Fibroblast of lung (primary cell): ENCODE data around the gene TMCC2. TPM values are rescaled to one million over a fixed set of nuclear protein-coding genes. Genes with fewer than 3 reads are reported as not detected.
"Not testable (repeated sequence)": the region's sequence is repeated elsewhere in the genome, so short reads cannot be mapped to it uniquely, and the experiment has no call there.

Experiments
- DNase-seq, 2 donors: peaks; one replicate each; pipeline versions ENCODE4 v3.0.0 to v3.0.0-alpha.2; 2010; ENCODE audit warnings: low read depth in 2 of 2
- H2AFZ ChIP-seq: 2 replicates; pipeline ENCODE4 v1.5.1; 2012; ENCODE audit warnings: low read length, control low read depth, inconsistent platforms
- H3K27ac ChIP-seq: 2 replicates; pipeline ENCODE4 v1.5.1; 2011; ENCODE audit warnings: low read length, control low read depth; ENCODE audit not compliant: insufficient read depth
- H3K27me3 ChIP-seq: 2 replicates; pipeline ENCODE4 v1.5.1; 2011; ENCODE audit warnings: mild to moderate bottlenecking, low read length; ENCODE audit not compliant: control insufficient read depth, insufficient read depth
- H3K36me3 ChIP-seq: 2 replicates; pipeline ENCODE4 v1.5.1; 2011; ENCODE audit warnings: low read length; ENCODE audit not compliant: control insufficient read depth, insufficient read depth
- H3K4me1 ChIP-seq: 2 replicates; pipeline ENCODE4 v1.5.1; 2011; ENCODE audit warnings: low read length; ENCODE audit not compliant: control insufficient read depth, insufficient read depth; ENCODE audit errors: extremely low read depth
- H3K4me2 ChIP-seq: 2 replicates; pipeline ENCODE4 v1.5.1; 2011; ENCODE audit warnings: low read length, control low read depth; ENCODE audit not compliant: insufficient read depth; ENCODE audit errors: extremely low read depth
- H3K4me3 ChIP-seq, 4 experiments: fragments of 200-600 bp in 1 of 4; sonication (generic) in 1 of 4; replicated peaks in 1 of 4; 2 replicates each; pipeline ENCODE4 v1.5.1; 2011 to 2016; ENCODE audit warnings: low read length in 4 of 4, low read depth in 3 of 4, mild to moderate bottlenecking in 3 of 4, control low read depth in 2 of 4, inconsistent platforms in 1 of 4, mixed read lengths in 1 of 4; ENCODE audit not compliant: insufficient read depth in 1 of 4; ENCODE audit errors: control extremely low read depth in 1 of 4
- H3K79me2 ChIP-seq: 2 replicates; pipeline ENCODE4 v1.5.1; 2012; ENCODE audit warnings: mild to moderate bottlenecking, low read length, inconsistent platforms; ENCODE audit not compliant: control insufficient read depth, insufficient read depth
- H3K9ac ChIP-seq: 2 replicates; pipeline ENCODE4 v1.5.1; 2011; ENCODE audit warnings: mild to moderate bottlenecking, low read length, control low read depth; ENCODE audit not compliant: insufficient read depth
- H3K9me3 ChIP-seq: 2 replicates; pipeline ENCODE4 v1.5.1; 2012; ENCODE audit warnings: low read depth, low read length; ENCODE audit not compliant: control insufficient read depth, insufficient read depth
- H4K20me1 ChIP-seq: 2 replicates; pipeline ENCODE4 v1.5.1; 2011; ENCODE audit warnings: low read length; ENCODE audit not compliant: control insufficient read depth, insufficient read depth; ENCODE audit errors: extremely low read depth
- CTCF ChIP-seq, 2 donors: IDR thresholded peaks in 1 of 2; conservative IDR thresholded peaks in 1 of 2; 1 replicate in 1 of 2; 2 replicates in 1 of 2; pipeline ENCODE4 v1.5.1; 2011 to 2012; ENCODE audit warnings: low read length in 2 of 2, control low read depth in 1 of 2, inconsistent platforms in 1 of 2, low read depth in 1 of 2, mild to moderate bottlenecking in 1 of 2
- EZH2 ChIP-seq: IDR thresholded peaks from 2 replicates; pipeline ENCODE4 v1.5.1; 2012; ENCODE audit warnings: low read length, control low read depth, mild to moderate bottlenecking; ENCODE audit errors: missing control alignments
- polyA plus RNA-seq, 2 donors: library from polyadenylated mRNA; depleted of rRNA in 1 of 2; stranded (reverse) in 1 of 2; unstranded in 1 of 2; fragments of >200 nt; gene quantifications; 2 replicates each; pipeline ENCODE4 v1.2.1, GENCODE V29; 2011 to 2012; ENCODE audit warnings: missing spikeins in 1 of 2
- total RNA-seq: library from RNA; depleted of rRNA; stranded (reverse); fragments of >200 nt; gene quantifications from 2 replicates; pipeline ENCODE4 v1.2.1, GENCODE V29; 2014

TMCC2 gene
- total and polyA plus RNA-seq, 2 donors (not counting 1 experiment from before 2014, with no cell fraction given): 2.3 to 6.9 TPM

DNA sequence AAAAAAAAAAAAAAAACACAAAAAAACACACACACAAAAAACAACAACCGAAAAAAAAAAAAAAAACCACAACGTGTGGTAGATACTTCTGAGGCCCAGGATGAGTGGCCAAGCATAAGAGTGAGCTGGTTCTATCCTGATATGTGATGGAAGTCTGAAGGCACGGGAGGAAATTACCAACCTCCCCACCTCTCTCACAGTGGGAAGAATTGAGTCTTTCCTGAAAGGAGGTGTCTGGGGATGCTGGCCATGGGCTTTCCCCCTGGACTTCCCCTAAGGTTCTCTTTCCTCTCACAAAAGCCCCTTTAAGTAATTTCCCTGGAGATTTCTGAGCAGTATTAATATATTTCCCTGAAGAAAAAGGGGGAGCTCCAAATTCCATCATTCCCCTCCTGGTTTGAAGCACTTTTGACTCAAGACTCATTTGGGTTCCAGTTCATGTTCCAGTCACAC lies 5.2 kb downstream of the TMCC2 start:
- no peak for DNase-seq
- Histone ChIP-seq H3K4me2 (no peak overlapping the region), H3K27me3 (no peaks in the 10 kb centered on the region), H3K27ac (no peak overlapping the region), H4K20me1 (no peaks in the 10 kb centered on the region), H3K4me3 (no peak overlapping the region), H3K4me1 (peaks cover 4% of the 10 kb centered on the region), H3K36me3 (no peaks in the 10 kb centered on the region), H3K9me3 (no peaks in the 10 kb centered on the region), H2AFZ (no peak overlapping the region), H3K9ac (no peak overlapping the region), H3K79me2 (no peaks in the 10 kb centered on the region)
- TF ChIP-seq EZH2 (no peak), CTCF (conservative IDR thresholded peaks at IDR 0.05 in 1 of 2, IDR thresholded peaks at IDR 0.05 in 1 of 2; ENCODE audit: low read depth in 1 of 2, low read length in 2 of 2) (no peak)

DNA sequence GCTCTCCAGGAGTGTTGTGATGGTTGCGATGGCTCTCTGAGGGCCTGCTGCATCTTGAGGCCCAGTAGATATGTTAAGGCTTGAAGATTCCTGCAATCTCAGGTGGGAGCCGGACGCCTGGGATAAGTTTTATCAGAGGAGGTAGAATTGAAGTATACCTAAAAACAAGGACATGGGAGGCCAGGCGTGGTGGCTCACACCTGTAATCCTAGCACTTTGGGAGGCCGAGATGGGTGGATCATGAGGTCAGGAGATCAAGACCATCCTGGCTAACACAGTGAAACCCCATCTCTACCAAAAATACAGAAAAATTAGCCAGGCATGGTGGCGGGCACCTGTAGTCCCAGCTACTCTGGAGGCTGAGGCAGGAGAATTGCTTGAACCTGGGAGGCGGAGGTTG lies 6.2 kb downstream of the TMCC2 start:
- H4K20me1 ChIP-seq, H3K9ac ChIP-seq, H3K4me3 ChIP-seq, H3K79me2 ChIP-seq, H3K27me3 ChIP-seq, DNase-seq, H3K4me2 ChIP-seq, H3K4me1 ChIP-seq, H2AFZ ChIP-seq, H3K36me3 ChIP-seq, H3K9me3 ChIP-seq, H3K27ac ChIP-seq: not testable (repeated sequence)

DNA sequence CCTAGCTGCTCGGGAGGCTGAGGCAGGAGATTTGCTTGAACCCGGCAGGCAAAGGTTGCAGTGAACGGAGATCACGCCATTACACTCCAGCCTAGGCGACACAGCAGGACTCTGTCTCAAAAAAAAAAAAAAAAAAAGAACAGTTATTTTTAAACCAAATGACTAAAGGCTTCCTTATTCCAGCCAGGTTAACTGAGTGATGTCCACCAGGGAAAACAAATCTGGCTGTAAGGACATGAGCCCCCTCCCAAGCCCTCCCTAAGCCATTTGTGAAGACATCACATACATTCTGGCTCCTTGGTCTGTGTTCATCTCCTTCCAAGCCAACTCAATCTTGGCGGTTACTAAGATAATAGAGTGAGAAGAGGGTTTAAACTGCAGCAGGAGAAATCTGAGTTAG lies 8.2 kb downstream of the TMCC2 start:
- H3K4me3 ChIP-seq: no peak overlapping the region
- no peaks in the 10 kb centered on the region for H3K27me3 ChIP-seq
- peaks cover 2% of the 10 kb centered on the region for H3K4me1 ChIP-seq
- H2AFZ ChIP-seq: no peak overlapping the region
- H3K9ac ChIP-seq: no peak overlapping the region
- no peaks in the 10 kb centered on the region for H3K9me3 ChIP-seq
- H4K20me1 ChIP-seq: no peaks in the 10 kb centered on the region
- no peak overlapping the region for H3K27ac ChIP-seq
- no peak overlapping the region for H3K4me2 ChIP-seq
- TF ChIP-seq EZH2 (no peak), CTCF (conservative IDR thresholded peaks at IDR 0.05 in 1 of 2, IDR thresholded peaks at IDR 0.05 in 1 of 2; ENCODE audit: low read depth in 1 of 2, low read length in 2 of 2) (no peak)
- DNase-seq: no peak
- no peaks in the 10 kb centered on the region for H3K36me3 ChIP-seq
- no peaks in the 10 kb centered on the region for H3K79me2 ChIP-seq

DNA sequence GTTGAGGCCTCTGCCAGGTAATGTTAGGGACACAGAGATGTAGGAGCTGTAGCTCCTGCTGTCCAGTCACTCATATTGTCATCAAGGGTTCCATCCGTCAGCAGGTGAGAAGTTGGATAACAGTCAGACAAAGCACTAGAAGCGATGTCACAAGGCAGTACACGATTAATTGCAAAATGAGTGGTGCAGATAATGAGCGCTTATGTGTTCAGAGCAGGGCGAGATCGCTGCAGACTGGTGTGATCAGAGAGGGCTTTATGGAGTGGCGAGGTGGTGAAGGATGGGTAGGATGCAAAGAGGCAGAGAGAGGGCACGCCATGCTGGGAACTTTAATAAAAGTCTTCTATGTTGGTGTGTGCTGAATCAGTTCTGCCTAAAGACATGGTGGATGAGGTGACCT lies 8.8 kb downstream of the TMCC2 start:
- H3K36me3 ChIP-seq: no peaks in the 10 kb centered on the region
- no peaks in the 10 kb centered on the region for H3K79me2 ChIP-seq
- H3K27ac ChIP-seq: no peak overlapping the region
- H3K4me3 ChIP-seq: no peak overlapping the region
- TF ChIP-seq EZH2 (no peak), CTCF (conservative IDR thresholded peaks at IDR 0.05 in 1 of 2, IDR thresholded peaks at IDR 0.05 in 1 of 2; ENCODE audit: low read depth in 1 of 2, low read length in 2 of 2) (no peak)
- H3K27me3 ChIP-seq: no peaks in the 10 kb centered on the region
- no peak for DNase-seq
- H2AFZ ChIP-seq: no peak overlapping the region
- H4K20me1 ChIP-seq: no peaks in the 10 kb centered on the region
- H3K4me2 ChIP-seq: no peak overlapping the region
- no peaks in the 10 kb centered on the region for H3K9me3 ChIP-seq
- no peak overlapping the region for H3K9ac ChIP-seq
- peaks cover 2% of the 10 kb centered on the region for H3K4me1 ChIP-seq
